Inflammatory macrophage treated with lipopolysaccharide for 4 hours (primary cell): ENCODE measurements around the gene ZNF222.

Experiments used
- DNase-seq: peaks from one replicate; pipeline ENCODE4 v3.0.0-alpha.2; 2020

The ZNF222 gene

DNA sequence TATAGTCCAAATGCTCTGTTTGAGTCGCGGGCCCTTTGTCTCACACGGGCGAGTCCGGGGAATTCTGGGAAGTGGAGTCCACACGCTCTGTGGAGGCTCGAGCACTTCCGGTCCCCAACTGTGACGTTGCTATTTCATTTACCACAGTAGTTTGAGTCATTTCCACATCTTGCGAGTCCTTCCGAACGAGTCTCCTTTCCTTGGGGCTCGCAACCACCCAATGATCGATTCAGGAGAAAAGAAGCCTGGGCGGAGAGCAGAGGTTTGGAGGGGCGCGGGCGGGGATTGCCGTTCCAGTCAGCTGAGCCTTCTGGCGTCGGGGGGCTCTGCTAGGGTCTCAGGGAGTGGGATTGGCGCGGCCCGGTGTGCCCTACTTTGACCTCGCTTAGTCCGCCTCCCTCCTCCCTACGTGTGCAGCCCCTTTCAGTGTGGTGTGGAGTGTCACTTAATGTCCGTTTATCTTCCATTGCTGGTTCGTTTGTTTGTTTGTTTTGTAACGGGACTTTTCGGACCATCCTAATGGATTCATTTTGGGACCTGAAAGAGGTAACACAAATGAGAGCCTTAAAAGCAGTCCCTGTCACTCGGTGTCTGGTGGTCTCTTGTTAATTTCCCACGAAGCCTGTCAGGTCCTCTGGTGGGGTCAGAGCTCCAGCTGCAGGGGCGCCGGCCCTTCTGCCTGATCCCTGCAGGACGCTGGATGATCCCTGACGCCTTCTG lies at the start of gene ZNF222:
ZNF222 (plus strand) TSS at position 163 of the 720 bp plus-strand sequence; CDS start at position 221, 58 bp downstream.
- peak; percentile 91 for DNase-seq

DNA sequence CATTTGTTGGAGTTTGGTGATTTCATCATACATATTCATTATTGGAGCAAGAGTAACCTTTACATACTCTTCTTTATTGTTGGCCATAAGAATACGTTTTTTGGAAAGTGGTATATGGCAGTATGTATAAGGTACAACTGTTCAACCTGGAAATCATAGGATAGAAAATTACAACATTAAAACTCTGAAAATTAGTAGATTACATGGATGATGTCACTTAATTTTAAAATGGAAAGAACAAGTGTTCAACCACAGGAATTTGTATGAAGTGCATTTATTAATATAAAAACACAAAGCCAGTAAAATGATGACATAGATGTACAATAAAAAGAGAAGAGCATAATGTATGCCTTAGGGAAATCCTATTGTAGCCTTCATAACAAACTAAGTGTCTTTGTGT lies 48.4 kb upstream of the ZNF222 start:
- no peak for DNase-seq

DNA sequence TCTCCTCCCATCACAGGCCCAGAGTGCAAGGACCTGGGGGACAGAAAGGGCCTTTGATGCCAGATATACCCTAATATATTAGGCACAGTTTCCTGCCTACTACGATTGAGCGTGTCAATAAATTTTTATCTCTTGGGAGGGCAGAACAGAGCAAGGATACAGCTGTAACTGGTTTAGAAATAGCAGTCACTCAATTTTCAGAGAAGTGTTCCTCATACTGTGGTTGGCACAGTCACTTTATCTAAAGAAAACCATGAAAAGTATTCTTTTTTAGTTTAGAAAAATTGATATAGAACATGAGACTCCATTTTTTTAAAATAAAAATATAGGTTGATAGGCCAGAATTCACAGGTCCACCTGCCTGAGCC lies 41.7 kb upstream of the ZNF222 start:
- DNase-seq, result no peak

DNA sequence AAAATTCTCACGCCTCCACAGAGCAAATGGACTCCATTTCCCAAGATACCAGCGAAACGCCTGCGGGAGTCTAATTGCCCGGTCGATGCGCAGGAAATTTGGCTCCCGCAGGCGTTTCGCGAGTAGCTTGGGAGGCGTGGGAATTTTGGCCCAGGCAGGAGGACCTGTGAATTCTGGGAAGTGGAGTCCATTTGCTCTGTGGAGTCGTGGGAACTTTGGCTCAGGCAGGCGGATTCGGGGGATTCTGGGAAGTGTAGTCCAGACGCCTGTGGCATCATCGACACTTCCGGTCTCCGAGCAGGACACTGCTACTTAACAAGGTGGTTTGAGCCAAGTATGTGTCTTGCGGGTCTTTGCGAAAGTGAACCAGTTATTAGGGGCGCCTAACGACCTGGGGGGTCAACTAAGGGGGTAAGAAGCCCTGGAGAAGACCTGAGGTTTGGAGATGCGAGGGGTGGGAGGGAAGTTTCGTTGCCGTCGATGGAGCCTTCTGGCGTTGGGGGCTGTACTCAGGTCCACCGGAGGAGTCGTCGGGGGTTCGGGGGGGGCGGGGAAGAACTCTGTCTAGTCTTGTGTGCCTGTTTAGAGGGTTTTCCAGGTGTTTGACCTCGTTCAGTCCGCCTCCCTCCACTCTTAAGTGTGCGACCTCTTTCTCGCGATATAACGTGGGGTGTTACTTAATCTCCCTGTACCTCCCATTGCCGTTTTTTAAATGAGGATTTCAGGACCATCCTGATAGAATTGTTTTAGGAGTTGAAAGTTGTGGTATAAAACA lies 41.1 kb upstream of the ZNF222 start, which contains the start of gene ZNF155:
ZNF155 (plus strand) TSS at position 277 of the 775 bp plus-strand sequence. CDS start 4,356 bp downstream, outside the sequence.
- peak; percentile 92 for DNase-seq

DNA sequence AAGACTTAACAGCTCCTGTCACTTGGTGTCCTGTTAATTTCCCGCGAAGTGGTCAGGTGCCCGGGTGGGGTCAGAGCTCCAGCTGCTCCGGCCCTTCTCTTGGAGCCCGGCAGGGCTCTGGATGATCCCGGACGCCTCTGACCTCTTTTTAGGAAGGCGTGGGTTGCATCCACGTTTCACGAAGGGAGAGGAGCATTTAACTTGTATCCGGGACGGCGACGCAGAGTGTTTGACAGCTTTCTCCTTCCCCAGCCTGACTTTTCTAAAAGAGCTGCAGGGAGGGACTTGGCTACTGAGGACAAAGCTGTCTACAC lies 40.5 kb upstream of the ZNF222 start:
- no peak for DNase-seq

DNA sequence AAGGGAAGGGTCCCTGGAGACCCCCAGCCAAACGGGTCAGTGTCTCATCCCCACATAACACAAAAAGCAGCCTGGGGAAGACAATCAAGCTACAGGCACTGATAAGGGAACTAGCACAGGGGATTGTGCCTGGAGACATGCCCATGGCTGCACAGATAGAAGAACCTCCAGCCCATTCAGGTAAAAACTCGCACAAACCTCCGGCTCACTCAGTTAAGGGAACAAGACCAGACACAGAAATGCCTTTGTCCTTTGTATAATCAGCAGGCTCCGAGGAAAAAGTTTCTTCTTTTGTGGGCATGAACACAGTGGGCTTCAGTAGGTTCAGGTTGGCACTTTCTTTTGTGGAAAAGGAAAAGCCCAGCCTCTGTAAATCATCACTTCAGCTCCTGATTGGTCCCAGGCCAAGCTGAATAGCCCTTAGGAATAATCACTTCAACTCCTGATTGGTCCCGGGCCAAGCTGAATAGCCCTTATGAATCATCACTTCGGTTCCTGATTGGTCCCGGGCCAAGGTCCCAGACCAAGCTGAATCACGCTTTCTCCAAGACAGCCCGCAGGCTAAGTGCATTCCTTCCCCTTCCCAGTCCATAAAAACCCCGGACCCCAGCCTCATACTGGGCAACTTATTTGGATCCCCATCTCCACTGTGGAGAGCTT lies 27.4 kb upstream of the ZNF222 start:
- no peak for DNase-seq

DNA sequence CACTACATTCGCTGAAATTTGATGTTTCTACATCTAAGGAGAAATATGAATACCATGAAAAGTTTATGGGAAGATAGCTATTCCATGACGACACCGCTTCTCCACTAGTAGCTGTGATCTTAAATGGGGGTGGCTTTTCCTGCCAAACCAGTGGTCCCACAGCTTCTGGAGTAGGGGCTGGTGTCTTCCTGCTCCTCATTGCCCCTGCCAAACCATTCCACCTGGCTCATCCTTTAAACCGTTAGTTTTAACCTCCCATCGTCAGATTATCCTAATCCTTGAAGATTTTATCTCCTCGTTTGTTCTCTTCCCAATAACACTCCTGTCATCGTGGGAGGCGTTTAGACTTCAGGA lies 23.0 kb upstream of the ZNF222 start:
- DNase-seq, result no peak

DNA sequence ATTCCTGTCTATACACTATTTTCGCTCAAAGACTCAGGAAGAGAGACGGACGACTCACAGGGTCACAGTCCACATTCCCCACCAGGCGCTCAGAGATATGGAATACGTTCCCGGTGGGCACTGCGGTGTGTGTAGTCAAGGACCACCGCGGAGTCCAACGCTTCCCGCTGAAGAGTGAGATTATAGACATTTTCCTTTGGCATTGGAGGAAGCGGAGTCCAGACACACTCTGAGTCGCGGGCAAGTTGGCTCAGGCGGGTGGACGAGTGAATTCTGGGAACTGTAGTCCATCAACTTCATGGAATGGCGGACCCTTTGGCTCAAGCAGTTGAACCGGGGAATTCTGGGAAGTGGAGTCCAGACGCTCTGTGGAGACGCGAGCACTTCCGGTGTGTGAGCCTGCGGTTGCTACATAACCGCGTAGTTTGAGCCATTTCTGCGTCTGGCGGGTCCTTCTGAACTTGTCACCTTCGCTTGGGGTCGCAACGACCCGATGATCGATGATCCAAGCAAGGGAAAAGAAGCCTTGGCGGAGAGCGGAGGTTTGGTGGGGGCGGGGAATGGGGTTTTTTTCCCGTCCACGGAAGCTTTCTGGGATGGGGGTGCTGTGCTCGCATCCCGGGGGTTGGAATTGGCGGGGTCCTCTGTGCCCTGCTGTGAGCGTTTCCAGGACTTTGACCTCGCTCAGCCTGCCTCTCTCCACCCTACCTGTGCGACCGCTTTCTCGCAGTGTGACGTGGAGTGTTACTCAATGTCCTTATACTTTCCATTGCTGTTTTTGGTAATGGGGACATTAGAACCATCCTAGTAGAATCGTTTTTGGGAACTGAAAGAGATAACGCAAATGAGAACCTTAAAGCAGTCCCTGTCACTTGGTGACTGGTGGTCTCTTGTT lies 22.4 kb upstream of the ZNF222 start, which contains the start of gene ZNF230:
ZNF230 (plus strand) TSS at position 392 of the 895 bp plus-strand sequence. CDS start 4,122 bp downstream, outside the sequence.
- DNase-seq, result peak; percentile 98

DNA sequence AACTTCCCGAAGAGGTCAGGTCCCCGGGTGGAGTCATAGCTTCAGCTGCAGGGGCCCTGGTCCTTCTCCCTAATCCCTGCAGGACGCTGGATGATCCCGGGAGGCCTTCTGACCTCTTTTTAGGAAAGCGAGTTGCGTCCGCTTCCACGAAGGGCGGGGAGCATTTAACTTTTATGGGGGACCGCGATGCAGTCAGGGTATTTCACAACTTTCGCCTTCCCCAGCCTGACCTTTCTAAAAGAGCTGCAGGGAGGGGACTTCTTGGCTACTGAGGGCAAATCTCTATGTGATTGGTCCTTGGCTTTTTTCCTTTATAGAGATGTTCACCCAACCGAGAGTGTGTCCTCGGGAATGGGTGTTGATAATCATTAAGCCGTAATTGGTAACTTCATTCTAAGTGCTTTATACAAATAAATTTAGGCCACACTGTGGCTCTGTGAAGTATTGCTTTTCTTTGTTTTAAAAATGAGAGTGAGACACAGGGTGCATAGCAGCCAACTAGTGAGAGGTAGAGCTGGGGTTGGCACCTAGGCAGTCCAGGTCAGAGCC lies 21.6 kb upstream of the ZNF222 start:
- peak; percentile 56 for DNase-seq

DNA sequence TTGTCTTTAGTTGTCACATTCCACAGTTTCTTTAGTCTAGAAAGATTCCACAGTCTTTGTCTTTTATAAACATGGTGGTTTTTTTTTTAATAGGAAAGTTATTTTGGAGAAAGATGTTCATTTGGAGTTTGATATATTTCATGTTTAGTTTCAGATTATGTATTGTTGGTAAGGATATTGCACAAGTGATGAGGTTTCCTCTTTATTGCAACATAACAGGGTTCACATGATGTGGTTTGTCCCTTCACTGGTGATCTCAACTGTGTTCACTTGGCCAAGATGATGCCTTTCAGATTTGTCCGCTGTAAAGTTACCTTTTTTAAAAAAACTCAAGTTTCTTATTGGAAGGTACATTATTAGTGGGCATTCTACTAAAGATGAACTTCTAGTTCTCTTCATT lies 19.2 kb upstream of the ZNF222 start:
- DNase-seq, result peak; percentile 88

DNA sequence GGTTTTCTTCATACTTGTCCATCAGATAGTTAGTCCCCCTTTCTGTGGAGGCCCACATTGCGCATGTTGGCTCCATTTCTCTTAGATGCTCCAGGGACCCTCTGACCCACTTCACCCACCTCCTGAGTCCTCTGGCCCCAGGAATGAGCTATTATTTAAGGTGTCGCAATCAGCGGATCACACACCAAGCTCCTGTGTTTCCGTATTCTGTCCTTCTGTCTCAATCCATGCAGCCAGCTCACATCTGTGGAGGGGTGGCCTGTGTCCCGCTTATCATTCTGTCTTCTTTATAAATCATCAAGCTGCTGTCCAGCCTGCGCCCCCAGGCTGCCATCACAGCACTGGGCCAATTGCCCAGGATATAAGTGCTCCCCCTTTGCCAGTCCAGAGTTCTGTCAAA lies 17.7 kb upstream of the ZNF222 start:
- DNase-seq, result no peak

DNA sequence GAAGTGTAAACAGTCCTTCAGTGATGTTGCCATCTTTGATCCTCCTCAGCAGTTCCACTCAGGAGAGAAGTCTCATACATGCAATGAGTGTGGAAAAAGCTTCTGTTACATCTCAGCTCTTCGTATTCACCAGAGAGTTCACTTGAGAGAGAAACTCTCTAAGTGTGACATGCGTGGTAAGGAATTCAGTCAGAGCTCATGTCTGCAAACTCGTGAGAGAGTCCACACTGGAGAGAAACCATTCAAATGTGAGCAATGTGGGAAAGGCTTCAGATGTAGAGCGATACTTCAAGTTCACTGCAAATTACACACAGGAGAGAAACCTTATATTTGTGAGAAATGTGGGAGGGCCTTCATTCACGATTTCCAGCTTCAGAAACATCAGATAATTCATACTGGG lies 14.7 kb upstream of the ZNF222 start:
- DNase-seq, result no peak

DNA sequence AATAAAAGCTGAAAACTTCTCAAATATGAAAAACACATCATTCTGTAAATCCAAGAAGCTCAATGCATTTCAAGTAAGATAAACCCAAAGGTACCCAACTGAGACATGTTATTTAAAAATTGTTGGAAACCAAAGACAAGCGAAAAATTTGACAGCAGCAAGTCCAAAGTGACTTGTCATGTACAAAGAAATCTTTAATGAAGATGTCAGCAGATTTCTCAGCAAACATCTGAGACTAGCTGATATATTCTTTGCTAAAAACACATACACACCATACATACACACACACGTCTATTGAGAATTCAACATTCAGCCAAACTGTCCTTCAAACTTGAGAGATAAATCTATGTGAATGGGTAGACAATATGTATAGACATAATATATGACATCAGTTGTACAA lies 5.7 kb upstream of the ZNF222 start:
- DNase-seq, result no peak

DNA sequence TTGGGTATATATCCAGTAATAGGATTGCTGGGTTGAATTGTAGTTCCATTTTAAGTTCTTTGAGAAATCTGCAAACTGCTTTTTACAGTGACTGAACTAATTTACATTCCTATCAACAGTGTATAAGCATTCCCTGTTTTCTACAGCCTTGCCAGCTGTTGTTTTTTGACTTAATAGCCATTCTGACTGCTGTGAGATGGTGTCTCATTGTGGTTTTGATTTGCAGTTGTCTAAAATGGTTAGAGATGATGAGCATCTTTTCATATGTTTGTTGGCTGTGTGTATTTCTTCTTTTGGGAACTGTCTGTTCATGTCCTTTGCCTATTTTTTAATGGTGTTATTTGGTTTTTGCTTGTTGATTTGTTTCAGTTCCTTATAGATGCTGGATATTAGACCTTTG lies 4.0 kb upstream of the ZNF222 start:
- DNase-seq, result no peak

DNA sequence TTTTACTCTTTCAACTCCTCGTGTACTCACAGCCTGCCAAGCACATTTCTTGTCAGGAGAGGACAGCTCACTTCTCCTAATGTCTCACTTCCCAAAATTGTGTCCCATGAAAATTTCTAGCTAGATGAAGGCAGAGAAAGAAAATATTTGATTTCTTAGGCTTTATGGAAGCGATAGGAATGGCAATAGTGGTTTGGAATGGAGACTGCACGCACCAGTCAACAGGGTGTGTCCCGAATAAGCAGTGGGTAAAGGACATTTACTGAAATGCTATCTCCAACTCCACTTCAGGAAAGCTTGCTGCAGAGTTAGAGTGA lies 321 bp upstream of the ZNF222 start:
- DNase-seq, result no peak

DNA sequence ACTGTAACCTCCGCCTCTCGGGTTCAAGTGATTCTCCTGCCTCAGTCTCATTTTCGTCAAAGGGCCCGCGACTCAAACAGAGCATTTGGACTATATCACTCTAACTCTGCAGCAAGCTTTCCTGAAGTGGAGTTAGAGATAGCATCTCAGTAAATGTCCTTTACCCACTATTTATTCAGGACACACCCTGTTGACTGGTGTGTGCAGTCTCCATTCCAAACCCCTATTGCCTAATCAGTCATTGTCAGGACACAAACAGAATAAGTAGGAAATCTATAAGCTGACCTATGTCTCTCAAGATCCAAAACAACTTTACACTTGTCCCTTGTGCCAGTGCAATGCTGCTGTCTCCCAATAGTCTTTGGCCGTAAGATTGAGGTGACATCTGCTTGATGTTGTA lies 1.4 kb downstream of the ZNF222 start:
- DNase-seq, result no peak

DNA sequence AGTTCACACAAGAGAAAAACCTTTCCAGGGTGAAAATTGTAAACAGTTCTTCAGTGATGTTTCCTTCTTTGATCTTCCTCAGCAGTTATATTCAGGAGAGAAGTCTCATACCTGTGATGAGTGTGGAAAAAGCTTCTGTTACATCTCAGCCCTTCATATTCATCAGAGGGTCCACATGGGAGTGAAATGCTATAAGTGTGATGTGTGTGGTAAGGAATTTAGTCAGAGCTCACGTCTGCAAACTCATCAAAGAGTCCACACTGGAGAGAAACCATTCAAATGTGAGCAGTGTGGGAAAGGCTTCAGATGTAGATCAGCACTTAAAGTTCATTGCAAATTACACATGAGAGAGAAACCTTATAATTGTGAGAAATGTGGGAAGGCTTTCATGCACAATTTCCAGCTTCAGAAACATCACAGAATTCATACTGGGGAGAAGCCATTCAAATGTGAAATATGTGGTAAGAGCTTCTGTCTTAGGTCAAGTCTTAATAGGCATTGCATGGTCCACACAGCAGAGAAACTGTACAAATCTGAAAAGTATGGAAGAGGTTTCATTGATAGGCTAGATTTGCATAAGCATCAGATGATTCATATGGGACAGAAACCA lies 6.9 kb downstream of the ZNF222 start:
- DNase-seq, result no peak

DNA sequence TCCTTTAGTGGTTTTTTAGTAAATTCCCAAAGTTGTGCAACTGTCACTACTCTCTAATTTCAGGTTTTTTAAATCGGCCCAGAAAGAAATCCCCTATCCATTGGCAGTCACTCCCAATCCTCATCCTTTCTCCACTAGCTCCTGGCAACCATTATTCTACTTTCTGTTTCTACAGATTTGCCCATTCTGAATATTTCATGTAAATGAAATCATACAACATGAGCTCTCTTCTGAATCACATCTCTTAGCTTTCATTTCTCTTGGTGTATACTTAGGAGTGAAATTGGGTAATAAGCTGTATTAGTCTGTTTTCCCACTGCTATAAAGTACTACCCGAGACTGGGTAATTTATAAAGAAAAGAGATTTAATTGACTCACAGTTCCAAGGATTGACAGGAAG lies 17.0 kb downstream of the ZNF222 start:
- DNase-seq, result peak; percentile 19

DNA sequence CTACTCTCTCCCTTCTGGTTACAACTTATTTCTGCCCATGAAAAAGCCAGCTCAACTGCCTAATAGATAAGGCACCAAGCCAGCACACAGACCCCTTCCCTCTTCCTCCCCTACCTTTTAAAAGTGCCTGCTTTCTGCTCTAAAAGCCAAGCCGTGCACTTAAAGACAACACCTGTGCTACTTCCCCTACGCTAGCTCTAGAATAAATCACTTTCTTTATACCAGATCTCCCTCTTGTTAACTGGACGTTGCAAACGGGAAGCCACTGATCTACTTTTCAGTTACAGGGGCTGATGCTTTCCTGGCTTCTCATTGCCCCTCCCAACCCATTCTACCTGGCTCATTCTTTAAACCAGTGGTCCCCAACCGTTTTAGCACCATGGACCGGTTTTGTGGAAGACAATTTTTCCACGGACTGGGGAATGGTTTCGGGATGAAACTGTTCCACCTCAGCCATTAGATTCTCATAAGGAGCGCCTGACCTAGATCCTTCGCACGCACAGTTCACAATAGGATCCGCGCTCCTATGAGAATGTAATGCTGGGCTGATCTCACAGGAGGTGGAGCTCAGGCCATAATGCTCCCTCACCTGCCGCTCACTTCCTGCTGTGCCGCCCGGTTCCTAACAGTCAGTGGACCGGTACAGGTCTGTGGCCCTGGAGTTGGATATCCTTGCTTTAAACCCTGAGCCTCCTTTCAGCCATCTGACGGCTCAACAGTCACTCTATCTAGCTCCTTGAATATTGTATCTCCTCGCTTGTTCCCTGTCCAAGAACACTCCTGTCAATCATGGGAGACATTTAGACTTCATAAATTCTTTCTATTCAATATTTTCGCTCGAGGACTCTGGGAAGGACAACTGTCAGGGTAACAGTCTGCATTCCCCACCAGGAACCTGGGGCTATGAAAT lies 25.8 kb downstream of the ZNF222 start:
- no peak for DNase-seq

DNA sequence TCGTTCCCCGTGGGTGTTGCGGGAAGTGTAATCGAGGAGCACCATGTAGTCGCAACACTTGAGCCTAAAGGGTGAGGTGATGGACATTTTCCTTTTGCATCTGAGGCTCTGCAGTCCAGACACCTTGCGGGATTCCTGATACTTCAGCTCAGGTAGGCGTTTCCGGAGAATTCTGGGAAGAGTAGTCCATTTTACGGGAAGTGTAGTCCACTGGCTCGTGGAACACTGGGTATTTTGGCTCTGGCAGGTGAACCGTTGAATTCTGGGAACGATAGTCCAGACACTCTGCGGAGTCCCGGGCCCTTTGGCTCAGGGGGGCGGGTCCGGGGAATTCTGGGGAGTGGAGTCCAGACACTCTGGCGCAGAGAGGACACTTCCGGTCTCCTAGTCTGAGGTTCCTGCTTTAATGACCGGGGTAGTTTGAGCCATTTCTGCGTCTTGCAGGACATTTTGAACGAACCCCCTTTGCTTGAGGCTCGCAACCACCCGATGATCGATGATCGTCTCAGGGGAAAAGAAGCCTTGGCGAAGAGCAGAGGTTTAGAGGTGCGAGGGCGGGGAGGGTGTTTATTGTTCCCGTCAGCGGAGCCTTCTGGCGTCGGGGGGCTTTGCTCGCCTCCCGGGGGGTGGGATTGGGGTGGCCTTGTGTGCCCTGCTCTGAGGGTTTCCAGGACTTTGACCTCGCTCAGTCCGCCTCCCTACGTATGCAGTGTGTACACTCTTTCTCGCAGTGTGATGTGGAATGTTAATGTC lies 26.6 kb downstream of the ZNF222 start, which contains the start of gene ZNF223:
ZNF223 (plus strand) TSS at position 387 of the 753 bp plus-strand sequence. CDS start 3,141 bp downstream, outside the sequence.
- peak; percentile 87 for DNase-seq
